HepG2 (cell line): Measurements from ENCODE around the gene BLVRB. TPM values are rescaled to one million over a fixed set of nuclear protein-coding genes. Genes with fewer than 3 reads are reported as not detected.

ENCODE experiments used
- ADNP ChIP-seq: sonication (generic); formaldehyde crosslinking; IDR thresholded peaks from 2 replicates; pipeline ENCODE4 v1.4.0; 2020; ENCODE audit warnings: missing genetic modification reagents
- E2F2 ChIP-seq: sonication (generic); formaldehyde crosslinking; IDR thresholded peaks from 2 replicates; pipeline ENCODE4 v1.4.0; 2020; ENCODE audit warnings: missing genetic modification reagents, borderline replicate concordance
- HDAC2 ChIP-seq: sonication (generic); formaldehyde crosslinking; IDR thresholded peaks from 2 replicates; pipeline ENCODE4 v1.4.0; 2020; ENCODE audit warnings: missing genetic modification reagents
- KIAA2018 ChIP-seq: sonication (generic); formaldehyde crosslinking; IDR thresholded peaks from 2 replicates; pipeline ENCODE4 v1.5.0; 2020; ENCODE audit warnings: mild to moderate bottlenecking, missing genetic modification reagents, borderline replicate concordance
- REST ChIP-seq, 2 experiments: IDR thresholded peaks; 2 replicates each; pipeline ENCODE4 v1.6.1; 2011 to 2012; ENCODE audit warnings: low read length in 2 of 2, borderline replicate concordance in 1 of 2, low read depth in 1 of 2, mild to moderate bottlenecking in 1 of 2, moderate library complexity in 1 of 2
- SMARCE1 ChIP-seq: fragments of 450-650 bp; IDR thresholded peaks from 2 replicates; pipeline ENCODE4 v1.6.1; 2017; ENCODE audit warnings: borderline replicate concordance
- UBTF ChIP-seq: sonication (generic); formaldehyde crosslinking; IDR thresholded peaks from 2 replicates; pipeline ENCODE4 v1.4.0; 2020; ENCODE audit warnings: mild to moderate bottlenecking, missing genetic modification reagents
- ZNF3 ChIP-seq: IDR thresholded peaks from 2 replicates; pipeline ENCODE4 v1.7.0; 2017; ENCODE audit warnings: inconsistent platforms
- ZNF512B ChIP-seq: sonication (generic); formaldehyde crosslinking; IDR thresholded peaks from 2 replicates; pipeline ENCODE4 v1.5.1; 2020; ENCODE audit warnings: missing genetic modification reagents, mild to moderate bottlenecking, borderline replicate concordance
- polyA plus RNA-seq, 8 experiments: library from polyadenylated mRNA; depleted of rRNA in 3 of 8; stranded (reverse) in 7 of 8; unstranded in 1 of 8; fragments of >200 nt; fragmentation: Illumina TruSeq in 4 of 8; extraction: Trizol in 4 of 8; gene quantifications; 2 replicates each; pipeline versions ENCODE4 v1.2.1 to v1.2.3, GENCODE V29; 2011 to 2016; ENCODE audit warnings: low read depth in 4 of 8, missing spikeins in 1 of 8, mixed read lengths in 1 of 8; ENCODE audit not compliant: insufficient read depth in 1 of 8
- total RNA-seq, 5 experiments: library from RNA; depleted of rRNA; stranded (reverse); fragments of >200 nt; fragmentation: Illumina TruSeq; extraction: Trizol; gene quantifications; 2 replicates each; pipeline ENCODE4 v1.2.3, GENCODE V29; 2016; ENCODE audit warnings: low read depth in 1 of 5

Gene BLVRB
- total and polyA plus RNA-seq, 2 of the 13 experiments (the other 11 are each of a cell fraction or from before 2014, with no cell fraction given), result 25.9 to 51.4 TPM

GRCh38 chr19:40461669-40462221 is 3.8 kb downstream of the BLVRB start (continued):
- TF ChIP-seq SMARCE1, result no peak
- no peak for TF ChIP-seq KIAA2018
- TF ChIP-seq REST (IDR thresholded peaks at IDR 0.05; ENCODE audit: borderline replicate concordance in 1 of 2, low read depth in 1 of 2, low read length in 2 of 2), result no peak
- TF ChIP-seq ZNF3 (CRISPR knock-in tag), result no peak
- peak; percentile 66; the same call in 1 of the 2 replicates for TF ChIP-seq HDAC2 (CRISPR knock-in tag)
- 0 out of 2 replicates have a peak, but pooled peaks have one; percentile 53 for TF ChIP-seq ADNP (CRISPR knock-in tag)
- peak; percentile 47; the same call in 1 of the 2 replicates for TF ChIP-seq UBTF (CRISPR knock-in tag)
- no peak for TF ChIP-seq ZNF512B (CRISPR knock-in tag)
- TF ChIP-seq E2F2, result no peak
